Endothelial cell of umbilical vein (primary cell): Measurements from ENCODE around the gene RAP1GDS1.

Experiments used
- CTCF ChIP-seq, 2 donors: IDR thresholded peaks; 1 replicate in 1 of 2; 2 replicates in 1 of 2; pipeline ENCODE4 v1.5.1; 2011; ENCODE audit warnings: low read length in 2 of 2, mild to moderate bottlenecking in 2 of 2, moderate library complexity in 2 of 2, control low read depth in 1 of 2, inconsistent platforms in 1 of 2, low read depth in 1 of 2; ENCODE audit not compliant: insufficient read depth in 1 of 2; ENCODE audit errors: extremely low read depth in 1 of 2
- POLR2A ChIP-seq: IDR thresholded peaks from 2 replicates; pipeline ENCODE4 v1.6.1; 2012; ENCODE audit warnings: low read depth, mild to moderate bottlenecking, control low read depth, low read length

DNA sequence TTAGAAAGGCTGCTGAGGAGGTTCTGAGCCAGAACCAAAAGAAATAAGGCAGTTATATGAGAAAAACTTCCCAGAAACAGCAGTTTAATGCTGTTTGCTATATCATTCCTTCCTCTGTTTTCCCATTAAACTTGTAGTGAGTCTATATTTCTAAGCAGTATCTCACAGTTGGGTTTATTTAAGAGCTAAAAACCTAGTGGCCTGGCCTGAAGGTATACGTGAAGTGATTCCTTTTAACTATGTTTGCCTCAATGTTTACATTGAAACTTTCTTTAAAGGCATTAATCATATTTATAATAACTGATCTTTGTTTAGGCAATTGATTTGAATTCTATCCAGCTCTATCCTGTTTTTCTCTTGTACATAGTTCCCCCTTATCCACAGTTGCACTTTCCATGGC lies 19.1 kb upstream of the RAP1GDS1 start:
- TF ChIP-seq CTCF (IDR thresholded peaks at IDR 0.05; ENCODE audit: extremely low read depth in 1 of 2, insufficient read depth in 1 of 2, low read depth in 1 of 2, low read length in 2 of 2) (no peak), POLR2A (no peak)
